H1 (cell line): ENCODE results near the gene RIMS1. TPM values are rescaled to one million over a fixed set of nuclear protein-coding genes. Genes with fewer than 3 reads are reported as not detected.

ENCODE experiments used
- CTCF ChIA-PET: fragments of 300-600 bp; sonication (Branson Sonifier 250); formaldehyde crosslinking; loops from one replicate; lab custom pipeline; 2021; ENCODE audit not compliant: partially characterized antibody; lab: Charles Lee
- POLR2A ChIA-PET: fragments of 300-600 bp; sonication (Branson Sonifier 250); formaldehyde crosslinking; loops from one replicate; lab custom pipeline; 2021; ENCODE audit warnings: inconsistent platforms; ENCODE audit not compliant: partially characterized antibody; lab: Charles Lee
- DNase-seq, 2 experiments: peaks; one replicate each; pipeline versions ENCODE4 v3.0.0 to v3.0.0-alpha.2; 2010 to 2022; ENCODE audit warnings: low spot score in 2 of 2, low read depth in 1 of 2, mixed read lengths in 1 of 2
- FAIRE-seq: peaks from 2 replicates; lab custom pipeline; 2011; peaks lifted over from hg19 to GRCh38; lab: Jason Lieb, UNC
- H2AFZ ChIP-seq: 2 replicates; pipeline ENCODE4 v1.8.1; 2012; ENCODE audit warnings: low read length, inconsistent platforms
- H2AK5ac ChIP-seq: 2 replicates; pipeline ENCODE4 v1.6.1; 2013; ENCODE audit warnings: low read depth, low read length
- H2BK120ac ChIP-seq: replicated peaks from 2 replicates; pipeline ENCODE3; 2013; ENCODE audit warnings: low read depth, low read length, inconsistent platforms
- H2BK12ac ChIP-seq: 2 replicates; pipeline ENCODE4 v1.6.1; 2013; ENCODE audit warnings: low read depth, low read length
- H2BK15ac ChIP-seq: 2 replicates; pipeline ENCODE4 v1.6.1; 2013; ENCODE audit warnings: low read length
- H2BK20ac ChIP-seq: 2 replicates; pipeline ENCODE4 v1.6.1; 2013; ENCODE audit warnings: low read length
- H2BK5ac ChIP-seq: 2 replicates; pipeline ENCODE4 v1.6.1; 2013; ENCODE audit warnings: low read depth, low read length
- H3K14ac ChIP-seq: 2 replicates; pipeline ENCODE4 v1.6.1; 2013; ENCODE audit warnings: inconsistent platforms; ENCODE audit not compliant: insufficient read length
- H3K18ac ChIP-seq: 2 replicates; pipeline ENCODE4 v1.6.1; 2013; ENCODE audit warnings: low read length; ENCODE audit errors: extremely low read depth
- H3K23ac ChIP-seq: 2 replicates; pipeline ENCODE4 v1.6.1; 2013; ENCODE audit warnings: inconsistent platforms; ENCODE audit not compliant: insufficient read length
- H3K23me2 ChIP-seq: 2 replicates; pipeline ENCODE4 v1.6.1; 2013; ENCODE audit warnings: low read depth, low read length
- H3K27ac ChIP-seq: 2 replicates; pipeline ENCODE4 v1.6.1; 2011; ENCODE audit warnings: low read depth, low read length, inconsistent platforms
- H3K27me3 ChIP-seq, 4 experiments: replicated peaks in 1 of 4; 1 replicate in 1 of 4; 2 replicates in 3 of 4; pipeline versions ENCODE4 v1.6.1 to v1.8.1; 2011 to 2013; ENCODE audit warnings: low read length in 3 of 4, mild to moderate bottlenecking in 3 of 4, inconsistent platforms in 2 of 4, mixed read lengths in 2 of 4, moderate library complexity in 1 of 4; ENCODE audit not compliant: control insufficient read depth in 3 of 4, insufficient read depth in 3 of 4; ENCODE audit errors: extremely low read depth in 1 of 4
- H3K36me3 ChIP-seq, 4 experiments: 2 replicates each; pipeline versions ENCODE4 v1.6.1 to v1.8.1; 2011 to 2013; ENCODE audit warnings: mild to moderate bottlenecking in 4 of 4, low read length in 3 of 4, moderate library complexity in 2 of 4, control low read depth in 1 of 4, inconsistent platforms in 1 of 4; ENCODE audit not compliant: insufficient read depth in 4 of 4, control insufficient read depth in 2 of 4
- H3K4ac ChIP-seq: replicated peaks from 2 replicates; pipeline ENCODE3; 2013; ENCODE audit warnings: low read length, low read depth, mixed read lengths, inconsistent platforms; ENCODE audit not compliant: insufficient read length
- H3K4me1 ChIP-seq, 4 experiments: replicated peaks in 1 of 4; 1 replicate in 1 of 4; 2 replicates in 3 of 4; pipeline versions ENCODE4 v1.6.1 to v1.8.1; 2011 to 2013; ENCODE audit warnings: low read length in 3 of 4, inconsistent platforms in 2 of 4, mixed read lengths in 1 of 4; ENCODE audit not compliant: insufficient read depth in 4 of 4, control insufficient read depth in 3 of 4
- H3K4me2 ChIP-seq, 2 experiments: 2 replicates each; pipeline versions ENCODE4 v1.6.1 to v1.8.1; 2011 to 2013; ENCODE audit warnings: low read depth in 2 of 2, low read length in 2 of 2, control low read depth in 1 of 2, inconsistent platforms in 1 of 2, mild to moderate bottlenecking in 1 of 2; ENCODE audit not compliant: insufficient read depth in 1 of 2
- H3K4me3 ChIP-seq, 4 experiments: fragments of 200-600, 300-600 bp in 1 of 4; sonication (generic), shearing (Covaris generic), sonication (Bioruptor Twin) in 1 of 4; 2 replicates each; pipeline versions ENCODE4 v1.5.1 to v1.8.1; 2011 to 2016; ENCODE audit warnings: low read length in 4 of 4, low read depth in 3 of 4, control low read depth in 2 of 4, inconsistent platforms in 2 of 4, mild to moderate bottlenecking in 2 of 4, mixed read lengths in 1 of 4, moderate library complexity in 1 of 4; ENCODE audit not compliant: insufficient read depth in 2 of 4; ENCODE audit errors: extremely low read depth in 1 of 4
- H3K56ac ChIP-seq: replicated peaks from 2 replicates; pipeline ENCODE3; 2013; ENCODE audit warnings: low read depth, mild to moderate bottlenecking, mixed read lengths, low read length, inconsistent platforms; ENCODE audit not compliant: insufficient read length
- H3K79me1 ChIP-seq: 2 replicates; pipeline ENCODE4 v1.6.1; 2013; ENCODE audit warnings: low read depth, low read length, control low read depth
- H3K79me2 ChIP-seq, 2 experiments: 2 replicates each; pipeline versions ENCODE4 v1.6.1 to v1.8.1; 2012 to 2013; ENCODE audit warnings: low read length in 2 of 2, mild to moderate bottlenecking in 2 of 2, inconsistent platforms in 1 of 2; ENCODE audit not compliant: insufficient read depth in 2 of 2, control insufficient read depth in 1 of 2
- H3K9ac ChIP-seq, 4 experiments: replicated peaks in 1 of 4; 1 replicate in 1 of 4; 2 replicates in 3 of 4; pipeline versions ENCODE4 v1.6.1 to v1.8.1; 2011 to 2013; ENCODE audit warnings: low read depth in 3 of 4, low read length in 3 of 4, control low read depth in 2 of 4, mild to moderate bottlenecking in 2 of 4, moderate library complexity in 2 of 4, inconsistent platforms in 1 of 4; ENCODE audit errors: extremely low read depth in 1 of 4
- H3K9me3 ChIP-seq, 2 experiments: 2 replicates each; pipeline versions ENCODE4 v1.6.1 to v1.8.1; 2012 to 2013; ENCODE audit warnings: mild to moderate bottlenecking in 2 of 2, moderate library complexity in 2 of 2, control low read depth in 1 of 2, inconsistent platforms in 1 of 2, low read depth in 1 of 2, low read length in 1 of 2, mixed read lengths in 1 of 2; ENCODE audit not compliant: insufficient read depth in 2 of 2
- H4K20me1 ChIP-seq, 2 experiments: replicated peaks in 1 of 2; 2 replicates each; pipeline versions ENCODE3 to v1.8.1; 2011 to 2013; ENCODE audit warnings: inconsistent platforms in 2 of 2, low read length in 2 of 2, mild to moderate bottlenecking in 1 of 2; ENCODE audit not compliant: insufficient read depth in 2 of 2, control insufficient read depth in 1 of 2
- H4K5ac ChIP-seq: 2 replicates; pipeline ENCODE4 v1.6.1; 2013; ENCODE audit warnings: low read length, low read depth, mixed read lengths, inconsistent platforms; ENCODE audit not compliant: insufficient read length
- H4K8ac ChIP-seq: 2 replicates; pipeline ENCODE4 v1.8.0; 2013; ENCODE audit warnings: mild to moderate bottlenecking, moderate library complexity, low read length, inconsistent platforms; ENCODE audit not compliant: insufficient read depth; ENCODE audit errors: extremely low read depth
- H4K91ac ChIP-seq: replicated peaks from 2 replicates; pipeline ENCODE3; 2013; ENCODE audit warnings: low read length, mixed read lengths, inconsistent platforms; ENCODE audit not compliant: insufficient read length
- ASH2L ChIP-seq: fragments of 200-600, 300-600 bp; sonication (generic); IDR thresholded peaks from one replicate; pipeline ENCODE4 v1.7.1; 2017; ENCODE audit warnings: low read length
- KDM1A ChIP-seq: fragments of 200-600, 300-600 bp; sonication (generic); IDR thresholded peaks from 2 replicates; pipeline ENCODE4 v1.7.1; 2016; ENCODE audit warnings: mild to moderate bottlenecking, low read length, borderline replicate concordance
- MAX ChIP-seq: IDR thresholded peaks from 2 replicates; pipeline ENCODE4 v1.6.1; 2012; ENCODE audit warnings: inconsistent platforms
- RAD21 ChIP-seq, 2 experiments: IDR thresholded peaks in 1 of 2; conservative IDR thresholded peaks in 1 of 2; 2 replicates each; pipeline ENCODE4 v1.6.1; 2011; ENCODE audit warnings: low read depth in 2 of 2, low read length in 2 of 2, improper control_type of control experiment in 1 of 2, inconsistent platforms in 1 of 2, mild to moderate bottlenecking in 1 of 2, moderate library complexity in 1 of 2
- SIRT6 ChIP-seq: IDR thresholded peaks from one replicate; pipeline ENCODE4 v1.7.1; 2012; ENCODE audit warnings: low read length, inconsistent platforms
- ZNF274 ChIP-seq: IDR thresholded peaks from 2 replicates; pipeline ENCODE4 v1.7.0; 2012; ENCODE audit warnings: low read length, borderline replicate concordance; ENCODE audit errors: extremely low read depth
- WGBS, 2 experiments: shearing (Covaris generic) in 1 of 2; methylation state at CpG; one replicate each; pipeline versions ENCODE4 v1.1.6 to v1.1.7; 2013 to 2015; ENCODE audit warnings: low lambda C conversion rate in 2 of 2, mixed read lengths in 2 of 2, inconsistent platforms in 1 of 2, low coverage in 1 of 2, missing lambda C conversion rate in 1 of 2; ENCODE audit not compliant: insufficient replicate concordance in 2 of 2, insufficient coverage in 1 of 2, insufficient read length in 1 of 2; ENCODE audit errors: extremely low coverage in 1 of 2, missing lambda C conversion rate in 1 of 2; 5-methylcytosine and 5-hydroxymethylcytosine counted together
- polyA plus RNA-seq, 7 experiments: library from polyadenylated mRNA; depleted of rRNA in 3 of 7; stranded (reverse) in 5 of 7; unstranded in 2 of 7; fragments of >200 nt in 5 of 7; fragments of 200-250 nt in 2 of 7; gene quantifications; 1 replicate in 5 of 7; 2 replicates in 1 of 7; 4 replicates in 1 of 7; pipeline versions ENCODE4 v1.2.1 to v1.2.3, GENCODE V29; 2011 to 2013; ENCODE audit warnings: missing spikeins in 2 of 7, mixed read lengths in 2 of 7
- total RNA-seq: library from RNA; stranded (reverse); fragmentation: NEBNext Ultra II Directional; extraction: Animal tissue kit (Norgen Biotek cat#: 25700); gene quantifications from 2 replicates; pipeline ENCODE4 v1.2.1, GENCODE V29; 2021

RIMS1 gene
- total and polyA plus RNA-seq, 2 of the 8 experiments (the other 6 are each of a cell fraction or from before 2014, with no cell fraction given), result 0.63 to 2.3 TPM

GRCh38 chr6:72083976-72084375 lies 197.6 kb downstream of the RIMS1 start:
- no peak overlapping the region for H3K14ac ChIP-seq
- TF ChIP-seq KDM1A (no peak), MAX (no peak), SIRT6 (no peak), ZNF274 (no peak), RAD21 (IDR thresholded peaks at IDR 0.05 in 1 of 2, conservative IDR thresholded peaks at IDR 0.05 in 1 of 2; ENCODE audit: low read depth in 2 of 2, low read length in 2 of 2) (no peak), ASH2L (no peak)
- H3K79me2 ChIP-seq, result no peaks in the 10 kb centered on the region
- H3K56ac ChIP-seq, result no peak overlapping the region
- H3K27me3 ChIP-seq, result no peaks in the 10 kb centered on the region
- DNase-seq, result no peak
- no peak overlapping the region for H2BK12ac ChIP-seq
- H3K4me2 ChIP-seq, result no peak overlapping the region
- no peak overlapping the region for H2AFZ ChIP-seq
- no peak overlapping the region for H3K9ac ChIP-seq
- H3K4me3 ChIP-seq, result no peak overlapping the region
- 90% methylated on average over 1 of the region's 1 CpG; no CpG with 5 or more reads in 1 of the 2 experiments for WGBS, 2 experiments
- no peaks in the 10 kb centered on the region for H3K9me3 ChIP-seq
- ChIA-PET CTCF (interaction anchor here (0.6 to 1.2 kb wide), 4 partner anchors 9 to 550 kb away, joined by 3 to 5 read pairs (median 4); no protein-coding TSS in a partner anchor), POLR2A (no interaction called here)
- H2AK5ac ChIP-seq, result no peak overlapping the region
- no peak overlapping the region for H4K91ac ChIP-seq
- no peaks in the 10 kb centered on the region; the same call in 1 of the 2 replicates for H3K23me2 ChIP-seq
- H2BK15ac ChIP-seq, result no peak overlapping the region
- no peak overlapping the region for H2BK120ac ChIP-seq
- H4K5ac ChIP-seq, result no peak overlapping the region
- H3K4me1 ChIP-seq, result peaks cover 0 to 4% (median 0%) of the 10 kb centered on the region in 4 experiments; a peak in 3 of 7 replicates
- H3K36me3 ChIP-seq, result no peaks in the 10 kb centered on the region
- no peak overlapping the region for H3K18ac ChIP-seq
- H3K27ac ChIP-seq, result no peak overlapping the region
- no peak for FAIRE-seq
- no peaks in the 10 kb centered on the region for H3K79me1 ChIP-seq
- no peak overlapping the region for H2BK5ac ChIP-seq
- H3K23ac ChIP-seq, result no peak overlapping the region
- H4K20me1 ChIP-seq, result no peaks in the 10 kb centered on the region
- no peak overlapping the region for H4K8ac ChIP-seq
- H2BK20ac ChIP-seq, result no peak overlapping the region
- H3K4ac ChIP-seq, result no peak overlapping the region
